GM19238 (cell line): Measurements from ENCODE around the gene DCTPP1.
A peak's percentile ranks its signal among the peaks of the same experiment; 100 is the strongest.
"Not testable (repeated sequence)": the region's sequence is repeated elsewhere in the genome, so short reads cannot be mapped to it uniquely, and the experiment has no call there.

Experiments
- DNase-seq: peaks from one replicate; pipeline ENCODE4 v3.0.0; 2011; ENCODE audit warnings: low spot score; ENCODE audit not compliant: insufficient read length

Gene DCTPP1

GRCh38 chr16:30414159-30414558, 15.7 kb downstream of the DCTPP1 start:
- no peak for DNase-seq

- DNase-seq, result no peak
These were observed 16.6 kb downstream of the DCTPP1 start for GRCh38 chr16:30413112-30413806.

- peak; percentile 88 for DNase-seq
These were observed 20.4 kb downstream of the DCTPP1 start for GRCh38 chr16:30409125-30410060.

- DNase-seq, result no peak
These were observed 21.9 kb downstream of the DCTPP1 start for GRCh38 chr16:30407804-30408534.

GRCh38 chr16:30407102-30407803, 22.6 kb downstream of the DCTPP1 start, which contains the start of gene ZNF771:
Gene ZNF771, plus strand, starts transcription at chr16:30407606. Its CDS starts 448 bp downstream, at chr16:30408054.
- peak; percentile 85 for DNase-seq

GRCh38 chr16:30406795-30407101, 23.1 kb downstream of the DCTPP1 start:
- no peak for DNase-seq

GRCh38 chr16:30401768-30402425, 27.9 kb downstream of the DCTPP1 start:
- DNase-seq, result no peak

- no peak for DNase-seq
These were observed 30.2 kb downstream of the DCTPP1 start for GRCh38 chr16:30399435-30400186.

GRCh38 chr16:30398661-30399434, 31.0 kb downstream of the DCTPP1 start:
- DNase-seq, result no peak

- DNase-seq, result no peak
These were observed 31.8 kb downstream of the DCTPP1 start for GRCh38 chr16:30397776-30398660.

GRCh38 chr16:30397056-30397455, 32.8 kb downstream of the DCTPP1 start:
- DNase-seq, result no peak

- not testable (repeated sequence) for DNase-seq
These were observed 33.2 kb downstream of the DCTPP1 start for GRCh38 chr16:30396627-30397026.

- no peak for DNase-seq
These were observed 33.7 kb downstream of the DCTPP1 start for GRCh38 chr16:30395992-30396585.

- DNase-seq, result peak; percentile 77
These were observed 34.5 kb downstream of the DCTPP1 start, which contains the start of gene ZNF48 for GRCh38 chr16:30395155-30395991. Gene ZNF48, plus strand, starts transcription at chr16:30395420. Its CDS starts 375 bp downstream, at chr16:30395795.

GRCh38 chr16:30394592-30395154, 35.2 kb downstream of the DCTPP1 start:
- no peak for DNase-seq

- DNase-seq, result no peak
These were observed 46.3 kb downstream of the DCTPP1 start for GRCh38 chr16:30383521-30383920.
